Measurements from ENCODE around the gene TUBGCP2. TPM values are rescaled to one million over a fixed set of nuclear protein-coding genes. Genes with fewer than 3 reads are reported as not detected.

The TUBGCP2 gene
- total RNA-seq, 6 experiments from 2014 or later, result 72.5 to 80.8 (median 77.7) TPM

- no peaks in the 10 kb centered on the region for H3K9me3 Mint-ChIP-seq
- no peaks in the 10 kb centered on the region for H3K27me3 Mint-ChIP-seq (ENCODE audit: insufficient read depth)
- DNase-seq, result no peak
- H3K27ac Mint-ChIP-seq, result no peak overlapping the region
- no peak overlapping the region for H3K4me3 Mint-ChIP-seq
- TF ChIP-seq CTCF (IDR thresholded peaks at IDR 0.05), result no peak
- no peaks in the 10 kb centered on the region for H3K36me3 Mint-ChIP-seq (ENCODE audit: low read depth)
- H3K4me1 Mint-ChIP-seq (ENCODE audit: low read depth), result peaks cover 12% of the 10 kb centered on the region
These were observed 33.7 kb downstream of the TUBGCP2 start for GRCh38 chr10:133274751-133275683.

- H3K27ac Mint-ChIP-seq, result no peak overlapping the region
- no peaks in the 10 kb centered on the region for H3K27me3 Mint-ChIP-seq (ENCODE audit: insufficient read depth)
- TF ChIP-seq CTCF (IDR thresholded peaks at IDR 0.05), result no peak
- no peak for DNase-seq
- H3K9me3 Mint-ChIP-seq, result no peaks in the 10 kb centered on the region
- no peaks in the 10 kb centered on the region for H3K36me3 Mint-ChIP-seq (ENCODE audit: low read depth)
- H3K4me1 Mint-ChIP-seq (ENCODE audit: low read depth), result peaks cover 8% of the 10 kb centered on the region
- H3K4me3 Mint-ChIP-seq, result no peak overlapping the region
These were observed 35.0 kb downstream of the TUBGCP2 start for GRCh38 chr10:133273534-133274143.

- Mint-ChIP-seq H3K4me1 (ENCODE audit: low read depth) (peaks cover 2% of the 10 kb centered on the region), H3K4me3 (no peak overlapping the region), H3K36me3 (ENCODE audit: low read depth) (no peaks in the 10 kb centered on the region), H3K27ac (no peak overlapping the region), H3K27me3 (ENCODE audit: insufficient read depth) (no peaks in the 10 kb centered on the region), H3K9me3 (no peaks in the 10 kb centered on the region)
- no peak for TF ChIP-seq CTCF (IDR thresholded peaks at IDR 0.05)
- DNase-seq, result no peak
These were observed 35.7 kb downstream of the TUBGCP2 start for GRCh38 chr10:133272964-133273420.

GRCh38 chr10:133272301-133272963, 36.2 kb downstream of the TUBGCP2 start:
- no peak for TF ChIP-seq CTCF (IDR thresholded peaks at IDR 0.05)
- H3K4me3 Mint-ChIP-seq, result no peak overlapping the region

GRCh38 chr10:133271521-133272300, 37.0 kb downstream of the TUBGCP2 start:
- Mint-ChIP-seq H3K36me3 (ENCODE audit: low read depth) (no peaks in the 10 kb centered on the region), H3K9me3 (no peaks in the 10 kb centered on the region), H3K27me3 (ENCODE audit: insufficient read depth) (no peaks in the 10 kb centered on the region), H3K27ac (no peak overlapping the region), H3K4me1 (ENCODE audit: low read depth) (no peaks in the 10 kb centered on the region), H3K4me3 (no peak overlapping the region)
- no peak for DNase-seq
- no peak for TF ChIP-seq CTCF (IDR thresholded peaks at IDR 0.05)

More at GRCh38 chr10:133272301-133272963, 36.2 kb downstream of the TUBGCP2 start:
- H3K4me1 Mint-ChIP-seq (ENCODE audit: low read depth), result no peaks in the 10 kb centered on the region
- DNase-seq, result no peak
- H3K27ac Mint-ChIP-seq, result no peak overlapping the region
- H3K27me3 Mint-ChIP-seq (ENCODE audit: insufficient read depth), result no peaks in the 10 kb centered on the region
- H3K36me3 Mint-ChIP-seq (ENCODE audit: low read depth), result no peaks in the 10 kb centered on the region
- H3K9me3 Mint-ChIP-seq, result no peaks in the 10 kb centered on the region
